Activated naive CD8-positive, alpha-beta T cell treated with anti-CD3 and anti-CD28 coated beads for 36 hours (primary cell): Measurements from ENCODE around the gene SHKBP1. TPM values are rescaled to one million over a fixed set of nuclear protein-coding genes. Genes with fewer than 3 reads are reported as not detected.
A peak's percentile ranks its signal among the peaks of the same experiment; 100 is the strongest.

Source experiments
- DNase-seq: peaks from one replicate; pipeline ENCODE4 v3.0.0; 2021
- H3K27ac Mint-ChIP-seq: one replicate; pipeline ENCODE4 v1.8.0; 2022; ENCODE audit warnings: mild to moderate bottlenecking, moderate library complexity, mixed read lengths
- H3K27me3 Mint-ChIP-seq: one replicate; pipeline ENCODE4 v1.8.0; 2022; ENCODE audit warnings: mild to moderate bottlenecking, mixed read lengths
- H3K36me3 Mint-ChIP-seq: one replicate; pipeline ENCODE4 v1.8.0; 2021; ENCODE audit warnings: mild to moderate bottlenecking, mixed read lengths
- H3K4me1 Mint-ChIP-seq: one replicate; pipeline ENCODE4 v1.8.0; 2021; ENCODE audit warnings: mixed read lengths
- H3K4me3 Mint-ChIP-seq: one replicate; pipeline ENCODE4 v1.8.0; 2022; ENCODE audit warnings: mild to moderate bottlenecking, moderate library complexity, mixed read lengths
- H3K9me3 Mint-ChIP-seq: one replicate; pipeline ENCODE4 v1.8.0; 2022; ENCODE audit warnings: mixed read lengths
- total RNA-seq, 2 experiments: library from RNA; stranded (reverse); gene quantifications; one replicate each; pipeline ENCODE4 v1.2.3, GENCODE V29; 2021

Gene SHKBP1
- total RNA-seq, 2 experiments from 2014 or later = 71.1 to 74.5 TPM

- DNase-seq = peak; percentile 70
- H3K36me3 Mint-ChIP-seq = peaks cover 17% of the 10 kb centered on the region
- peak overlapping the region; percentile 87 for H3K27ac Mint-ChIP-seq
- peaks cover 43% of the 10 kb centered on the region for H3K4me1 Mint-ChIP-seq
- no peaks in the 10 kb centered on the region for H3K9me3 Mint-ChIP-seq
- peak overlapping the region; percentile 78 for H3K4me3 Mint-ChIP-seq
- no peaks in the 10 kb centered on the region for H3K27me3 Mint-ChIP-seq
Observed at GRCh38 chr19:40610396-40611064, 33.9 kb downstream of the SHKBP1 start.

GRCh38 chr19:40611096-40611495 is 34.4 kb downstream of the SHKBP1 start:
- H3K4me1 Mint-ChIP-seq = peaks cover 44% of the 10 kb centered on the region
- peak overlapping the region; percentile 87 for H3K27ac Mint-ChIP-seq
- no peaks in the 10 kb centered on the region for H3K9me3 Mint-ChIP-seq
- H3K4me3 Mint-ChIP-seq = peak overlapping the region; percentile 78
- no peaks in the 10 kb centered on the region for H3K27me3 Mint-ChIP-seq
- DNase-seq = no peak
- H3K36me3 Mint-ChIP-seq = peaks cover 23% of the 10 kb centered on the region

- no peak for DNase-seq
- Mint-ChIP-seq H3K4me1 (peaks cover 50% of the 10 kb centered on the region), H3K9me3 (no peaks in the 10 kb centered on the region), H3K4me3 (peak overlapping the region; percentile 78), H3K27ac (peak overlapping the region; percentile 30), H3K36me3 (peaks cover 27% of the 10 kb centered on the region), H3K27me3 (no peaks in the 10 kb centered on the region)
Observed at GRCh38 chr19:40611900-40612698, 35.4 kb downstream of the SHKBP1 start.

- H3K36me3 Mint-ChIP-seq = peaks cover 29% of the 10 kb centered on the region
- H3K27me3 Mint-ChIP-seq = no peaks in the 10 kb centered on the region
- peak overlapping the region; percentile 97 for H3K4me3 Mint-ChIP-seq
- no peaks in the 10 kb centered on the region for H3K9me3 Mint-ChIP-seq
- peak; percentile 77 for DNase-seq
- peaks cover 46% of the 10 kb centered on the region for H3K4me1 Mint-ChIP-seq
- peak overlapping the region; percentile 97 for H3K27ac Mint-ChIP-seq
Observed at GRCh38 chr19:40612831-40613689, 36.4 kb downstream of the SHKBP1 start.

DNA sequence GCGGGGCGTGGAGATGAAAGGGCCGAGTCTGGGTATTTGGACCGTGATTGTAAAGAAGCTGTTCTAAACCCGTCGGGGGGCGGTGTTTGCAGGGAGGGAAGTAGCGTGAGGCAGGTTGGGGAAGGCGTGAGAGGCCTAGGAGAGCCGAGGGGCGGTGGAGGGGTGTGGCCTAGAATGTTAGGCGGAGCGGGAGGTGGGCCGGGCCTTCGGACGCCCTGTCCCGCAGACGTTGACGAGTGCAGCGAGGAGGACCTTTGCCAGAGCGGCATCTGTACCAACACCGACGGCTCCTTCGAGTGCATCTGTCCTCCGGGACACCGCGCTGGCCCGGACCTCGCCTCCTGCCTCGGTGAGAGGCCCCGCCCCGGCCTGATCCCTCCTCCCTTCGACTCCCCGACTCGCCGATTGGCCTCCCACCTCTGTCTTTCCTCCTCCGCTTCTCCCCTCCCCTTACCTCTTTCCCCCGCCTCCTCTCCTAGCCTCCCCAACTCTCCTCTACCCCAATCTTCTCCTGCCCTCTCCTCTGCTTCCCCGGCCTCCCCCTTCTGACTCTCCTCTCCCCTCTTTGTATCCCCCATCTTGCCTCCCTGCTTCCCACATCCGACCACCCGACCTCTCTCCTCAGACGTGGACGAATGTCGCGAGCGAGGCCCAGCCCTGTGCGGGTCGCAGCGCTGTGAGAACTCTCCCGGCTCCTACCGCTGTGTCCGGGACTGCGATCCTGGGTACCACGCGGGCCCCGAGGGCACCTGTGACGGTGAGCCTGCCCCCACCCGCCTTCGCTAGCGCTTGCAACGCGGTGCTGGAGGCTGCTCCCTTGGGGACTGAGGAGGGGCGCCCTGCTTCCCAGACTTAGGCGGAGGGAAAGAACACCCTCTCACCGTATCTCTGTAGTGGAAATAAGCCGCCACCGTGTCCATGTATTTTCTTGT is 37.3 kb downstream of the SHKBP1 start:
- H3K27ac Mint-ChIP-seq = peak overlapping the region; percentile 97
- H3K9me3 Mint-ChIP-seq = no peaks in the 10 kb centered on the region
- DNase-seq = peak; percentile 89
- H3K36me3 Mint-ChIP-seq = peaks cover 29% of the 10 kb centered on the region
- peaks cover 41% of the 10 kb centered on the region for H3K4me1 Mint-ChIP-seq
- H3K4me3 Mint-ChIP-seq = peak overlapping the region; percentile 97
- no peaks in the 10 kb centered on the region for H3K27me3 Mint-ChIP-seq

- peaks cover 35% of the 10 kb centered on the region for H3K36me3 Mint-ChIP-seq
- DNase-seq = peak; percentile 91
- peak overlapping the region; percentile 97 for H3K27ac Mint-ChIP-seq
- H3K27me3 Mint-ChIP-seq = no peaks in the 10 kb centered on the region
- H3K9me3 Mint-ChIP-seq = no peaks in the 10 kb centered on the region
- H3K4me3 Mint-ChIP-seq = peak overlapping the region; percentile 97
- H3K4me1 Mint-ChIP-seq = peaks cover 44% of the 10 kb centered on the region
Observed at GRCh38 chr19:40614622-40615411, 38.1 kb downstream of the SHKBP1 start.

- H3K9me3 Mint-ChIP-seq = no peaks in the 10 kb centered on the region
- H3K4me1 Mint-ChIP-seq = peaks cover 37% of the 10 kb centered on the region
- H3K27me3 Mint-ChIP-seq = no peaks in the 10 kb centered on the region
- no peak overlapping the region for H3K4me3 Mint-ChIP-seq
- no peak for DNase-seq
- peak overlapping the region; percentile 97 for H3K27ac Mint-ChIP-seq
- H3K36me3 Mint-ChIP-seq = peaks cover 37% of the 10 kb centered on the region
Observed at GRCh38 chr19:40616178-40616577, 39.5 kb downstream of the SHKBP1 start.

GRCh38 chr19:40616941-40617340 is 40.3 kb downstream of the SHKBP1 start:
- H3K4me3 Mint-ChIP-seq = no peak overlapping the region
- H3K36me3 Mint-ChIP-seq = peaks cover 42% of the 10 kb centered on the region
- H3K4me1 Mint-ChIP-seq = peaks cover 34% of the 10 kb centered on the region
- H3K9me3 Mint-ChIP-seq = no peaks in the 10 kb centered on the region
- H3K27ac Mint-ChIP-seq = peak overlapping the region; percentile 42
- H3K27me3 Mint-ChIP-seq = no peaks in the 10 kb centered on the region
- DNase-seq = no peak

DNA sequence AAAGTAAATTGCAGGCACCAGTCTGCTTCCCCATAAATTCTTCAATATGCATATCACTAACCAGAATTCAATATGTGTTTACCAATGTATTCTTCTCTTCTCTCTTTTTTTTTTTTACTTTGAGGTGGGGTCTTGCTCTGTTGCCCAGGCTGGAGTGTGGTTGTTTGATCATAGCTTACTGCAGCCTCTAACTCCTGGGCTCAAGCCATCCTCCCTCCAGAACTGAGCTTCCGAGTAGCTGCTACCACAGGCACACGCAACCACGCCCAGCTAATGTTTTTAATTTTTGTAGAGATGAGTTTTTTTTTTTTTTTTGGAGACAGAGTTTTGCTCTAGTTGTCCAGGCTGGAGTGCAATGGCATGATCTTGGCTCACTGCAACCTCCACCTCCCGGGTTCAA is 41.3 kb downstream of the SHKBP1 start:
- H3K27me3 Mint-ChIP-seq = no peaks in the 10 kb centered on the region
- H3K9me3 Mint-ChIP-seq = no peaks in the 10 kb centered on the region
- H3K36me3 Mint-ChIP-seq = peaks cover 41% of the 10 kb centered on the region
- no peak overlapping the region for H3K27ac Mint-ChIP-seq
- no peak for DNase-seq
- peaks cover 29% of the 10 kb centered on the region for H3K4me1 Mint-ChIP-seq
- no peak overlapping the region for H3K4me3 Mint-ChIP-seq

DNA sequence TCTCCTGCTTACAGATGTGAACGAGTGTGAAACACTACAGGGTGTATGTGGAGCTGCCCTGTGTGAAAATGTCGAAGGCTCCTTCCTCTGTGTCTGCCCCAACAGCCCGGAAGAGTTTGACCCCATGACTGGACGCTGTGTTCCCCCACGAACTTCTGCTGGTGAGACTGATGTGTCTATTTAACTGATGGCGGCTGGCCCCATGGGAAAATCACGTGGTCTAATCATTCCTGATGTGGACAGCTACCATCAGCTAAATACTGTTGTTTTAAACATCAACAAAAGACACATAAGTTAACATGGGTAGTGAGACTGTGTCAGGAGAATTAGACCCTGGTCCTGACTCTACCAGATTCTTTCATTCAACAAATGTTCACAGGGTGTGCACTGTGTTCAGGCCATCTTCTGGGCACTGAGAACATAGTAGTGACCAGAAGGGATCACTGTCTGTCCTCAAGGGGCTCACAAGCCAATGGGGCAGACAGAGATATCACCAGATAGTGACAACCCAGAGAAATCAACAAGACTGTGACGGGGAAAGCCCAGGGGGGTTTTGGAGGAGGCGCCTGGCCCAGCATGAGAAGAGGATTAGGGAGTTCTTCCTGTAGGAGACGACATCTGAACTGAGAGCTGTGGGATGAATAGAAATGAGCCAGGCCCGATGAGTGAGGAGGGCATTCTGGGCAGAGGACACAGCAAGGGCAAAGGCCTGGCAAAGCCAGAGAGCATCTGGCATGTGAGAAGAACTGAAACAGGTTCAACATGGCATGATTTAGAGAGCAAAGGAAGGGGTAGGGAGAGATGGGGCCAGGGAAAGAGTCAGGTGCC is 42.9 kb downstream of the SHKBP1 start:
- Mint-ChIP-seq H3K4me1 (peaks cover 28% of the 10 kb centered on the region), H3K27ac (peak overlapping the region; percentile 59), H3K36me3 (peaks cover 41% of the 10 kb centered on the region), H3K9me3 (no peaks in the 10 kb centered on the region), H3K4me3 (no peak overlapping the region), H3K27me3 (no peaks in the 10 kb centered on the region)
- DNase-seq = no peak

GRCh38 chr19:40620161-40620485 is 43.5 kb downstream of the SHKBP1 start:
- no peak overlapping the region for H3K4me3 Mint-ChIP-seq
- H3K27me3 Mint-ChIP-seq = no peaks in the 10 kb centered on the region
- H3K9me3 Mint-ChIP-seq = no peaks in the 10 kb centered on the region
- no peak for DNase-seq
- H3K36me3 Mint-ChIP-seq = peaks cover 40% of the 10 kb centered on the region
- peaks cover 23% of the 10 kb centered on the region for H3K4me1 Mint-ChIP-seq
- H3K27ac Mint-ChIP-seq = peak overlapping the region; percentile 59

- Mint-ChIP-seq H3K9me3 (no peaks in the 10 kb centered on the region), H3K27me3 (no peaks in the 10 kb centered on the region), H3K4me1 (peaks cover 18% of the 10 kb centered on the region), H3K27ac (peak overlapping the region; percentile 25), H3K36me3 (peaks cover 37% of the 10 kb centered on the region), H3K4me3 (no peak overlapping the region)
- no peak for DNase-seq
Observed at GRCh38 chr19:40621283-40621682, 44.6 kb downstream of the SHKBP1 start.
